SU-DHL-6 (cell line): ENCODE data around the gene HTD2.
"Not testable (repeated sequence)": the region's sequence is repeated elsewhere in the genome, so short reads cannot be mapped to it uniquely, and the experiment has no call there.

ENCODE experiments used
- H2AFZ ChIP-seq: fragments of 200-600 bp; sonication (generic); 2 replicates; pipeline ENCODE4 v1.6.1; 2014; ENCODE audit warnings: low read depth, mild to moderate bottlenecking, moderate library complexity, mixed read lengths, antibody characterized with exemption, low read length; ENCODE audit not compliant: severe bottlenecking
- H3F3A ChIP-seq: fragments of 200-600 bp; shearing (Covaris generic); 2 replicates; pipeline ENCODE4 v1.6.0; 2016; ENCODE audit warnings: antibody characterized with exemption, mild to moderate bottlenecking; ENCODE audit not compliant: insufficient read depth
- H3K27ac ChIP-seq: fragments of 200-600 bp; sonication (generic); 2 replicates; pipeline ENCODE4 v1.5.1; 2016; ENCODE audit warnings: low read depth, mild to moderate bottlenecking, low read length, moderate library complexity, mixed read lengths
- H3K27me3 ChIP-seq: fragments of 200-600 bp; sonication (generic), shearing (Covaris generic); 2 replicates; pipeline ENCODE4 v1.6.0; 2014; ENCODE audit warnings: mild to moderate bottlenecking, low read length
- H3K36me3 ChIP-seq: fragments of 200-600 bp; sonication (generic); 2 replicates; pipeline ENCODE4 v1.6.1; 2014; ENCODE audit warnings: mild to moderate bottlenecking, low read length, mixed read lengths
- H3K4me2 ChIP-seq: fragments of 300-600, 200-600 bp; shearing (Covaris generic), sonication (generic); 2 replicates; pipeline ENCODE4 v1.6.0; 2014; ENCODE audit warnings: low read length, low read depth, mild to moderate bottlenecking; ENCODE audit not compliant: poor library complexity, severe bottlenecking
- H3K4me3 ChIP-seq: fragments of 200-600 bp; sonication (generic); 2 replicates; pipeline ENCODE4 v1.5.1; 2014; ENCODE audit warnings: antibody characterized with exemption, low read length, mild to moderate bottlenecking, mixed read lengths; ENCODE audit not compliant: insufficient read depth, poor library complexity, severe bottlenecking
- H3K79me2 ChIP-seq: fragments of 200-600 bp; sonication (generic); 2 replicates; pipeline ENCODE4 v1.6.1; 2014; ENCODE audit warnings: mild to moderate bottlenecking, low read length, moderate library complexity; ENCODE audit not compliant: insufficient read depth
- H3K9ac ChIP-seq: fragments of 200-600 bp; sonication (generic); 2 replicates; pipeline ENCODE4 v1.7.0; 2014; ENCODE audit warnings: mild to moderate bottlenecking, low read length
- H3K9me2 ChIP-seq: fragments of 200-600 bp; sonication (generic); replicated peaks from 2 replicates; pipeline ENCODE4 v1.6.1; 2014; ENCODE audit warnings: low read length; ENCODE audit not compliant: insufficient read depth
- H3K9me3 ChIP-seq: fragments of 200-600 bp; sonication (generic); 2 replicates; pipeline ENCODE4 v1.6.1; 2014; ENCODE audit warnings: low read length, mixed read lengths; ENCODE audit not compliant: insufficient read depth
- H4K20me1 ChIP-seq: fragments of 200-600 bp; sonication (generic); 2 replicates; pipeline ENCODE4 v1.6.1; 2014; ENCODE audit warnings: low read depth, mild to moderate bottlenecking, antibody characterized with exemption, low read length, moderate library complexity, mixed read lengths
- EZH2phosphoT487 ChIP-seq: fragments of 200-600 bp; sonication (generic), shearing (Covaris generic); conservative IDR thresholded peaks from 2 replicates; pipeline ENCODE4 v1.6.1; 2018; ENCODE audit warnings: mild to moderate bottlenecking, antibody characterized with exemption, low read length, moderate library complexity, mixed read lengths
- TF ChIP-seq, protein P1 (sequence below): fragments of 200-600 bp; sonication (generic); IDR thresholded peaks from one replicate; pipeline ENCODE4 v1.5.1; 2017; ENCODE audit warnings: antibody characterized with exemption, mild to moderate bottlenecking, low read length, moderate library complexity; ENCODE audit not compliant: insufficient read depth, poor library complexity, severe bottlenecking

Gene HTD2

DNA sequence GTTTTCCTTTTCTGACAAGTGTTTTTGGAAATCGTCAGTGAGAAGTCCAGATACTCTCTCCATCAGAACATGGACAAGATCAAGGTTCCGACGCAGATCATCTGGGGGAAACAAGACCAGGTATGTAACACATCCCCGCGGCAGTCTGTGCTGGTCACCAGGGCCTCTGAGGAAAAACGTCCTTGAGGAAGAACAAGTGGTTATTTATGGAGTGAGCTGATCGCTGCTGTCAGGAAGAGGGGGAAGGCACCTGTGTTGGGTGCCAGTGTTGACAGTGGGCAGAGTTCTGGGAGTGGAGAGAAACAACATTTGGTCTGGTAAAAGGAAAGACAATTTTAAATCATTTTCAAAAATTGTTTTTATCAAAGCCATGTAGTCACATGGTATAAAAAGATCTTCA, 21.0 kb upstream of the HTD2 start:
- no peaks in the 10 kb centered on the region for H4K20me1 ChIP-seq
- H3K4me2 ChIP-seq: no peak overlapping the region
- no peak overlapping the region for H2AFZ ChIP-seq
- H3K9me3 ChIP-seq: no peaks in the 10 kb centered on the region
- no peak overlapping the region for H3K9ac ChIP-seq
- no peaks in the 10 kb centered on the region for H3F3A ChIP-seq
- H3K27ac ChIP-seq: no peak overlapping the region
- no peaks in the 10 kb centered on the region for H3K79me2 ChIP-seq
- H3K36me3 ChIP-seq: no peaks in the 10 kb centered on the region
- TF ChIP-seq, protein P1, sequence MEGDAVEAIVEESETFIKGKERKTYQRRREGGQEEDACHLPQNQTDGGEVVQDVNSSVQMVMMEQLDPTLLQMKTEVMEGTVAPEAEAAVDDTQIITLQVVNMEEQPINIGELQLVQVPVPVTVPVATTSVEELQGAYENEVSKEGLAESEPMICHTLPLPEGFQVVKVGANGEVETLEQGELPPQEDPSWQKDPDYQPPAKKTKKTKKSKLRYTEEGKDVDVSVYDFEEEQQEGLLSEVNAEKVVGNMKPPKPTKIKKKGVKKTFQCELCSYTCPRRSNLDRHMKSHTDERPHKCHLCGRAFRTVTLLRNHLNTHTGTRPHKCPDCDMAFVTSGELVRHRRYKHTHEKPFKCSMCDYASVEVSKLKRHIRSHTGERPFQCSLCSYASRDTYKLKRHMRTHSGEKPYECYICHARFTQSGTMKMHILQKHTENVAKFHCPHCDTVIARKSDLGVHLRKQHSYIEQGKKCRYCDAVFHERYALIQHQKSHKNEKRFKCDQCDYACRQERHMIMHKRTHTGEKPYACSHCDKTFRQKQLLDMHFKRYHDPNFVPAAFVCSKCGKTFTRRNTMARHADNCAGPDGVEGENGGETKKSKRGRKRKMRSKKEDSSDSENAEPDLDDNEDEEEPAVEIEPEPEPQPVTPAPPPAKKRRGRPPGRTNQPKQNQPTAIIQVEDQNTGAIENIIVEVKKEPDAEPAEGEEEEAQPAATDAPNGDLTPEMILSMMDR: no peak
- no peak for TF ChIP-seq EZH2phosphoT487
- no peak overlapping the region for H3K4me3 ChIP-seq
- H3K9me2 ChIP-seq: no peaks in the 10 kb centered on the region
- no peaks in the 10 kb centered on the region for H3K27me3 ChIP-seq

DNA sequence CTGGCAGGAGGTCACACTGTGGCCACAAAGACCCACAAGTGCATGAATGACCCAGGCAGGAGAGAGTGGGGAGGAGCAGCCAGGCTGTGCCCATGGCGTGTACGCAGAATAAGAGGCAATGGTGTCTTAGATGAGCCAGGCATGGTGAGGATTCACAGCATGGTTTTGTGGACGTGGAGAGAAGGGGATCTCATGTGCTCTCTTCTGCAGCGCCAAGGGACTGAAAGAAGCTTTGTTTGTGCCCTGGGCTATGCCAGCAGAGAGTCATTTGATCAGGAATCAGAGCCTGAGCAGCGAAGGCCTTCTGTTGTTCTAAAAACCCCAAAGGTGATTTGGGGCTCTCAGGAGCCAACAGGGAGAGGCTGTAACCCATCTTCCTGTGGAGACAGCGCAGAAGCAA, 19.0 kb upstream of the HTD2 start:
- H3K4me3 ChIP-seq: no peak overlapping the region
- no peak overlapping the region for H3K9ac ChIP-seq
- no peaks in the 10 kb centered on the region for H3K9me2 ChIP-seq
- H4K20me1 ChIP-seq: no peaks in the 10 kb centered on the region
- TF ChIP-seq, protein P1: no peak
- no peak for TF ChIP-seq EZH2phosphoT487
- H3K9me3 ChIP-seq: no peaks in the 10 kb centered on the region
- H3K4me2 ChIP-seq: no peak overlapping the region
- H3K79me2 ChIP-seq: no peaks in the 10 kb centered on the region
- no peak overlapping the region for H3K27ac ChIP-seq
- H3K36me3 ChIP-seq: no peaks in the 10 kb centered on the region
- H3K27me3 ChIP-seq: no peaks in the 10 kb centered on the region
- H2AFZ ChIP-seq: no peak overlapping the region
- no peaks in the 10 kb centered on the region for H3F3A ChIP-seq

DNA sequence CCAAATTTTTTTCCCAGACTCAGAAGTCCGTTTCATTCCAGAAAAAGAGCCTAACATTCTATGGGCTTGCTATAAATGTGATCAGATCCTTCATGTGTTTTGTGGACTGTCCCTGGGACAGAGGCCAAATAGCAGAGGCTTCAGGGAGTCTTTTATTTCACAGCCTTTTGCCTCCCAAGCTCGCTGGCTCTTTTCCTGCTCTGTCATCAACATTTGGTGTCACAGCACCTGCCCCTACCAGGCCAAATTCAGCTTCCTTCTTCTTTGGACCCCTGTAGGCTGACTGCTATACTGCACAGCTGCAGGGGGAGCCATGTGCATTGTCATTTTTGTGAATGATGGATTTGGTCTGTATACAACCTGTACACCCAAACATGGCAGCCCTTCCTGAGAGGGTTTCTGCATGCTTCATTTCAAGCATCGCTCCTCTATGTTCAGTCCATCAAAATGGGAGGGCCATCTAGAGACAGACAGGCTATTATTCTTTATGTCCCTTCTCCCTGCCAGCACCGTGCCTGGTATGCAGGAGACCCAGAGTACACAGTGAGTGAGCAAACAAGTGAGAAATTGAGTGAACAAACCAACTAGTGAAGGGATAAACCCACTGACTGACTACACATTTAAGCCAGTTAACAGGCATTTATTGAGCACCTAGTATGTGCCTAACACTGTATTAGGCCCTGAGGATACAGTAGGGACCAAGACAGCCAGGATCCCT, 18.1 kb upstream of the HTD2 start:
- H3K9me2 ChIP-seq: no peaks in the 10 kb centered on the region
- no peak overlapping the region for H3K4me3 ChIP-seq
- no peaks in the 10 kb centered on the region for H3K79me2 ChIP-seq
- H3K9ac ChIP-seq: no peak overlapping the region
- no peaks in the 10 kb centered on the region for H3K36me3 ChIP-seq
- no peaks in the 10 kb centered on the region for H3K27me3 ChIP-seq
- no peaks in the 10 kb centered on the region for H3K9me3 ChIP-seq
- no peak for TF ChIP-seq EZH2phosphoT487
- TF ChIP-seq, protein P1: peak; percentile 10
- no peak overlapping the region for H2AFZ ChIP-seq
- no peaks in the 10 kb centered on the region for H4K20me1 ChIP-seq
- H3F3A ChIP-seq: no peaks in the 10 kb centered on the region
- no peak overlapping the region for H3K4me2 ChIP-seq
- no peak overlapping the region for H3K27ac ChIP-seq

DNA sequence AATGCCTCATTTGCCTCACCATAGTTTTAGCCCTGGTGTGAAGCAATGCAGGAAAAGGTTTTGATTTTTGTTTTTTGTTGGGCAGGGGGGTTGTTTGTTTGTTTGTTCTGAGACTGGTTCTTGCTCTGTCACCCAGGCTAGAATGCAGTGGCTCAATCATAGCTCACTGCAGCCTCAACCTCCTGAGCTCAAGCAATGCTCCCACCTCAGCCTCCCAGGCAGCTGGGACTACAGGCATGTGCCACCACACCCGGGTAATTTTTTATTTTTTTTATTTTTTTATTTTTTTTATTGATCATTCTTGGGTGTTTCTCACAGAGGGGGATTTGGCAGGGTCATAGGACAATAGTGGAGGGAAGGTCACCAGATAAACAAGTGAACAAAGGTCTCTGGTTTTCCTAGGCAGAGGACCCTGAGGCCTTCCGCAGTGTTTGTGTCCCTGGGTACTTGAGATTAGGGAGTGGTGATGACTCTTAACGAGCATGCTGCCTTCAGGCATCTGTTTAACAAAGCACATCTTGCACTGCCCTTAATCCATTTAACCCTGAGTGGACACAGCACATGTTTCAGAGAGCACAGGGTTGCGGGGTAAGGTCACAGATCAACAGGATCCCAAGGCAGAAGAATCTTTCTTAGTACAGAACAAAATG, 17.2 kb upstream of the HTD2 start:
- not testable (repeated sequence) for H3K9me2 ChIP-seq, H3K4me2 ChIP-seq, H3K9me3 ChIP-seq, H3K36me3 ChIP-seq, H3K4me3 ChIP-seq, H3K9ac ChIP-seq, H3K27me3 ChIP-seq, H3K79me2 ChIP-seq, H3F3A ChIP-seq, H2AFZ ChIP-seq, H3K27ac ChIP-seq, H4K20me1 ChIP-seq

DNA sequence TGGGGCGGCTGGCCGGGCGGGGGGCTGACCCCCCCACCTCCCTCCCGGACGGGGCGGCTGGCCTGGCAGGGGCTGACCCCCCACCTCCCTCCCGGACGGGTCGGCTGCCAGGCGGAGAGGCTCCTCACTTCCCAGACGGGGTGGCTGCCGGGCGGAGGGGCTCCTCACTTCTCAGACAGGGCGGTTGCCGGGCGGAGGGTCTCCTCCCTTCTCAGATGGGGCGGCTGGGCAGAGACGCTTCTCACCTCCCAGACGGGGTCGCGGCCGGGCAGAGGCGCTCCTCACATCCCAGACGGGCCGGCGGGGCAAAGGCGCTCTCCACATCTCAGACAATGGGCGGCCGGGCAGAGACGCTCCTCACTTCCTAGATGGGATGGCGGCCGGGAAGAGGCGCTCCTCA, 15.9 kb upstream of the HTD2 start:
- H3K27me3 ChIP-seq: not testable (repeated sequence)

More for the DNA sequence above, 15.9 kb upstream of the HTD2 start:
- H3K9ac ChIP-seq, H3F3A ChIP-seq, H3K9me3 ChIP-seq, H3K9me2 ChIP-seq, H4K20me1 ChIP-seq, H3K79me2 ChIP-seq, H2AFZ ChIP-seq, H3K4me2 ChIP-seq, H3K36me3 ChIP-seq, H3K27ac ChIP-seq, H3K4me3 ChIP-seq: not testable (repeated sequence)
